GM13977 (cell line): ENCODE data around the gene TBC1D28.
"Not testable (repeated sequence)": the region's sequence is repeated elsewhere in the genome, so short reads cannot be mapped to it uniquely, and the experiment has no call there.

Experiments
- DNase-seq: peaks from one replicate; pipeline ENCODE4 v3.0.0; 2012; ENCODE audit warnings: low spot score
- in situ Hi-C: fragments of 300-500 bp; cut with MboI; formaldehyde crosslinking; loops from one replicate; pipeline ENCODE4 v1.12.0; 2022; ENCODE audit warnings: low sequenced_read_pairs, low pct_unique_long_range_greater_than_20kb, mixed read lengths, inconsistent platforms; ENCODE audit not compliant: unreplicated experiment

The TBC1D28 gene

DNA sequence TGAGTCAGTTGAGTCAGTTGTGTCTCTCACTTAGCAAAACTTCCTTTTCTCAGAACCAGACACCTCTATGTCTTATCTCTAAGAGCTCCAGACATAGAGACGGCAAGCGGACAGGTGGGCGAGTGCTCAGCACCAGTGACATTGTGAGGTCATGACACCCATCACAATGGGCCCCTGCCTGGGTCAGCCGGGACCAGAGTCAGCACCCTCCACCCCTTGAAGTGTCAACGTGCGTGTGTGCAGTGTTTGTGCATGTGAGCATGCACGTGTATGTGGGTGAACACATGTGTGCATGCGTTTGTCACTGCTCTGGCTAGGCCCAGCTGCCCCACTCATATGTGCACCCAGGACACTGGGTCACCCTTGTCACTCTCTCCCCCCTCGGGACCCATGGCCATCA, at the start of gene TBC1D28:
Gene TBC1D28 (minus strand): TSS at position 101 of the 400 bp plus-strand sequence. CDS start 3,039 bp downstream, outside the sequence.
- DNase-seq, in situ Hi-C loops: not testable (repeated sequence)

DNA sequence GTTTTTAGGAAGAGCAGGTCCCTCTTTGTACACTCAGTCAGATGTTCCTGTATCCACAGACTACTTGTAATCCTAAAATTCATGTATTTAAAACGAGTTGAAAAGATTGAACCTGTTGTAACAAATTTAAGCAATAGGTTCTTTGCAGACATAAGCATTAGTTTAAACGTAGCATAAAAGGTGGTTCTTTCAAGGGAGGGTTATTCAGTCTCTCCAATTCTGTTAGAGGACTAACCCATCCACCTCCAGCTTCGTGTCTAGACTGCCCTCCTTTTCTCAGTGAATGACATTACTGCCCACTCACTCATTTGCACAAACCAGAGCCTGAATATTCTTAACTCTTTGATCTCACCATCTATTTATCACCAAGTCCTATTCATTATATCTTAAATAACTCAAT, 38.5 kb upstream of the TBC1D28 start:
- DNase-seq, in situ Hi-C loops: not testable (repeated sequence)

DNA sequence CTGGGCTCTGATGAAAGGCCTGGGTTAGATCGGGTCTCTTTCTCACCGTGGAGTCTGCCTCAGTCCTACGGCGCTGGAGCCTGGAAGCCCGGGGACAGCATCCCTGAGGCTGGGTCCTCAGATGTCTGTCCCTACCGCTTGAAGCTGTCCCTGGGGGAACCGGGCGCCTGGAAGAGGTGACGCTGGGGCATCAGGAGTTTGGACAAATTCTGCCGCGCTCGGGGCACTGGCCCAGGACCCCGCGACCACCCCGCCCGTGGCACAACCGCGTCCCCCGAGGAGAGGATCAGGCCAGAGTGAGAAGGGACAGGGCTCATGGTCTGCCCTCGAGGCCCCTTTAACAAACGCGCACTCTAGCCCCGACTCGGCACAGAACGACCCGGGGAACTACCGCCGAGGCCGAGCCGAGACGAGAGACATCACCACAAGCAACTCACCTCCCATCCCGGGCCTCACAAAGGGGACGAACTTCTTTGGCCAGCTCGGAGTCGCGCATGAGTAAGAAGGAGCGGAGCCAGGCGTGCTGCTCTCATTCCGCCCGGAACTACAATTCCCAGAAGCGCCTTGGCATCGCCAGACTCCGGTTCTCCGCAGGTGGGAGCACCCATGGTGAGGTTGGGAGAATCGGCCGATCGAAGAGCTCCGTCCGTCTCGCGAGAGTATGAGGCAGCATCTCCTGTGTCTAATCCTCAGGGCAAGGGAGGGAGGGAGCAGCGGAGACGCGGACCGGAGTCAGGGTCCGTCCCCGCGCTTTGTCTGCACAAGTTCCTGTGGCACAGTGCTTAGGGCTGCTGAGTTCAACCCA, 37.8 kb upstream of the TBC1D28 start, which contains the start of gene FOXO3B:
Gene FOXO3B (minus strand): TSS at position 548 of the 805 bp plus-strand sequence. CDS start 663 bp downstream, outside the sequence.
- DNase-seq = peak; percentile 64
- in situ Hi-C loops = not testable (repeated sequence)

DNA sequence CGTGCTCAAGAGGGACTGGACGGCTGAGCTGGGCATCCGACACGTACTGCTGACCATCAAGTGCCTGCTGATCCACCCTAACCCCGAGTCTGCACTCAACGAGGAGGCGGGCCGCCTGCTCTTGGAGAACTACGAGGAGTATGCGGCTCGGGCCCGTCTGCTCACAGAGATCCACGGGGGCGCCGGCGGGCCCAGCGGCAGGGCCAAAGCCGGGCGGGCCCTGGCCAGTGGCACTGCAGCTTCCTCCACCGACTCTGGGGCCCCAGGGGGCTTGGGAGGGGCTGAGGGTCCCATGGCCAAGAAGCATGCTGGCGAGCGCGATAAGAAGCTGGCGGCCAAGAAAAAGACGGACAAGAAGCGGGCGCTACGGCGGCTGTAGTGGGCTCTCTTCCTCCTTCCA, 33.2 kb upstream of the TBC1D28 start:
- DNase-seq, in situ Hi-C loops: not testable (repeated sequence)

DNA sequence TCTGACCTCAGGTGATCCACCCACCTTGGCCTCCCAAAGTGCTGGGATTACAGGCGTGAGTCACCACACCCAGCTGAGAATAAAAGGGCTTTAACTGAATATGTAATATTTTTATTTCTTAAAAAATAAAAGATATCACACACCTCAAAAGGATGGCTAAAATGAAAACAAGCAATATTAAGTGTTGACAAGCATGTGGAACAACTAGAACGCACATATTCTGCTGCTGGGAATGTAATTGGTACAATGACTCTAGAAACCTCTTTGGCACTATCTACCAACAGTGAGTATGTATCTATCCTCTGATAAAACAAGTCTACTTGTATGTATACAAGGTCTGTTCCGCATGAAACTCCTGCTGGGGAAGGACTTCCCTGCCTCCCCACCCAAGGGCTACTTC, 32.7 kb upstream of the TBC1D28 start:
- DNase-seq, in situ Hi-C loops: not testable (repeated sequence)

DNA sequence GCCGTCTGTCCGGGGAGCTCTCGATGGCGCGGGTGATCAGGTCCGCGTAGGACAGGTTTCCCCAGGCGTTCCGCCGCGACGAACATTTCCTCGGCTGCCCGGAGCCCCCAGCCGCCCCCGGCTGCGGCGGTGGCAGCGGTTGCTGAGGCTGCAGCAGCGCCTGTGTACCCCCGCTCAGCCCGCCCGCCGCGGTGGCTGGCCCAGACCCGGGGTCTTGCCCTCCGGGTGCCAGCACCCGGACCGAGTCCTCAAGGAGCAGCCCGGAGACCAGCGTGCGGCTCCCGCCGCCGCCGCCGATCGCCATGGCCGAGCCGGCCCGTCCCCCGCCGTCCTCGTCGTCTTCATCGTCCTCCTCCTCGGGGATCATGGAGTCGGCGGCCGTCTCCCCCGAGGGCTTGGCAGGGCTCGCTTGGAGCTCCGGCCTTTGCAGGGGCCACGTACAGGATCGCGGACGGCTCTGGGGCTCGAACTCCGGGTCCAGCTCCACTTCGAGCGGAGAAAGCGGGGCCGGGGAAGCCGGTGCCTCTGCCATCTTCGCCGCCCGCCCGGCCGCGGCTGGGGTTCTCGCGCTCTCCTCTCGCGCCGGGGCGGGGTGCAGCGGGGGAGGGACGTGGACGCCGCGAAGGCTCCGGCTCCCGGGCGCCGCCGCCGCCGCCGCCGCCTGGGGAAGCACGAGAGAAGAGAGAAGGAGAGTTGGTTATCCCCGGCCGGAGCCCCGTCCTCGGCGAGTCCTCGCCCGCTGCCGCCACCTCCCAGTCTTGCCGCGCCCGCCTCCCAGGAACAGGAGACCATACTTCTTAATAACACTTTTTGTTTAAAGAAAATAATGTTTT, 28.4 kb upstream of the TBC1D28 start:
- DNase-seq, in situ Hi-C loops: not testable (repeated sequence)

DNA sequence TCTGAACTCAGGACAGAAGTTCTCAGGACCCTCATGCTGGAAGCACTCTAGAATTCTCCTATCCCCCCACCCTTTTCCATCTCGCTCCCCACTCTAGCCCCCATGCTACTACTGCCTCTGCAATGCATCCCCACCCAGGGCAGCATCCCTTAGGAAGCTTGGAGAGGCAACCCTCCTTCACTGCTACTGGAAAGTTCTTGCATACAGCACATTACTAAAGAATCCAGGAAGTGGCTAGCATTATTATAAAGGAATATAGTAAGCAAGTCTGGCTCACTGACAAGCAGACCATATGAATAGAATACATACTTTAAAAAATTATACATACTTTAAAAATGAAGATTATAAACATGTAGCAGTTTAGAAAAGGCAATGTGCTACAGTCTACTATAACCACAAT, 24.4 kb upstream of the TBC1D28 start:
- DNase-seq, in situ Hi-C loops: not testable (repeated sequence)

DNA sequence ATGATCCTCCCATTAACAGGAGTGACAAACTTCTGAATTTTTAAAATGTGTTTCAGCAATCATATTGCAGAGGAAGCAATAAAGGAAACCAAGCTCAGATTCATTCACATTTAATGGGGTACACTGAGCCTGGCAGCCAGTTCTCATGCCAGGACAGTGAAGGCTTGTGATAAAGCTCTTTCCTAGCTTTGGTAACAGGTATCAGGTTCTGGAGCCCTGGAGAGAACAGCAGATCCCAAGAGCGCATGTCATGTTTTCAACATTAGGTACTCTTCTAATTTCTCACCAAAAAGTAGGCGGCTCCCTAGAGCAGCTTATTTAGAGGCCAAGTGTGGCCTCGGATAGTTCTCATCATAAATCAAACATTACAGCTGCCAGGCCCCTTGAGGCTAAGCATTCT, 23.3 kb upstream of the TBC1D28 start:
- in situ Hi-C loops, DNase-seq: not testable (repeated sequence)

DNA sequence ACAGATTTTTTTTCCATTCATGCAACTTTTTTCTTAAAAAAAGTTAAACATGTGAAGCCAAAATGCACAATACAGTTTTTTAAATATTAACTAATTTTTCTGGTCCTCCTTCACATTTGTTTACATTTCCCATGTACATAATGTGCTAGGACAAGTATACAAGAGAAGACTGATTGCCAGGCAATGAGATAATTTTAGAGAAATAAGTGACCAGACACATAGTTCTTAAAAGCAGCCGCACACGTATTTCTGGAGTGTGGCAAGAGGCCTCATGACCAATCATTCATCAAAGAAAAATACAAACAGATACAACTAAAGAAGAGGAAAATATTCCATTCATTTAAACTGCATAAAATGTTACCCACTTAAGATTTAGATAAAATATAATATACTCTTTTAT, 22.1 kb upstream of the TBC1D28 start:
- in situ Hi-C loops, DNase-seq: not testable (repeated sequence)

DNA sequence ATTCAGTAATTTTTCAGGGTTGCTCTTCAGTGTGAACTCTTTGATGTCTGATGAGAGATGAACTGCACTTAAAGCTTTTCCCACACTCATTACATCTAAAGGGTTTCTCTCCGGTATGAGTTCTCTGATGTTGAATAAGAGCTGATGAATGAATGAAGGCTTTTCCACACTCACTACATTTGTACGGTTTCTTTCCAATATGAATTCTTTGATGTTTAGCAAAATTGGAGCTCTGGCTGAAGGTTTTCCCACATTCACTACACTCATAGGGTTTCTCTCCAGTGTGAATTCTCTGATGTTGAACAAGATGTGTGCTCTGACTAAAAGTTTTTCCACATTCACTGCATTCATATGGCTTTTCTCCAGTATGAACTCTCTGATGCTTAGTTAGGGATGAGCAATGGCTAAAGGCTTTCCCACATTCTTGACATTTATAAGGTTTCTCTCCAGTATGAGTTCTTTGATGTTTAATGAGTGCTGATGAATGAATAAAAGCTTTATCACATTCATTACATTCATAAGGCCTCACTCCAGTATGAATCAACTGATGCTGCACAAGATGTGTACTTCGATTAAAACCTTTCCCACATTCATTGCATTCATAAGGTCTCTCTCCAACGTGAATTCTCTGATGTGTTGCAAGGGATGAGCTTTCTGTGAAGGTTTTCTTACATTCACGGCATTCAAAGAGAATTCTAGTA, 17.9 kb upstream of the TBC1D28 start:
- in situ Hi-C loops, DNase-seq: not testable (repeated sequence)

DNA sequence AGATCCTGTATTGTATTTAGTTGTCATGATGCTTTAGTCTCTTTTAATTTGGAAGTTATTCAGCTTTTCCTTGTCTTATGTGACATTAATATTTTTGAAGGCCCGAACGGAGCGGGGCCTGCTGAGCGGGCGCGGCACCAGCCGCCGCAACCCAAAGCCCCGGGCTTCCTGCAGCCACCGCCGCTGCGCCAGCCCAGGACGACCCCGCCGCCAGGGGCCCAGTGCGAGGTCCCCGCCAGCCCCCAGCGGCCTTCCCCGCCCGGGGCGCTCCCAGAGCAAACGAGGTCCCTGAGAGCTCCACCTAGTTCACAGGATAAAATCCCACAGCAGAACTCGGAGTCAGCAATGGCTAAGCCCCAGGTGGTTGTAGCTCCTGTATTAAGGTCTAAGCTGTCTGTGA, 5.9 kb upstream of the TBC1D28 start:
- DNase-seq, in situ Hi-C loops: not testable (repeated sequence)

DNA sequence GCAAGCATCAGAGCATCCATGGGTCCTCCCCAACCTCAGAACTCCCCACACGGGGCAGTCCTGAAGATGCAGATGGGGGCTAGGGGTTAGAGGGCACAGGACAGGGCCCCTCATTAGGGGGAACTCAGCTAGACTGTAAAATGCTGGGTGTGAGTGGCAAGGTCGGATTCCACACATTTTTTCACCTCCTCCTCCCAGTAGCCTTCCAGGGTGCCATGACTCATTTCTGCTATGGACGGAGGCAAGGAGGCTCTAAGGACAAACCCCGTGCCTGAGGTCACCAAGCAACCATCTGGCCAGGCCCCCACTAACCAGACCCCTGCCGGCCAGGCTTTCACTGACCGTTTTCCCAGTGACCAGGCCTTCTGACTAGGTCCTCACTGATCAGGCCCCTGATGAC, 1.1 kb downstream of the TBC1D28 start:
- DNase-seq, in situ Hi-C loops: not testable (repeated sequence)

DNA sequence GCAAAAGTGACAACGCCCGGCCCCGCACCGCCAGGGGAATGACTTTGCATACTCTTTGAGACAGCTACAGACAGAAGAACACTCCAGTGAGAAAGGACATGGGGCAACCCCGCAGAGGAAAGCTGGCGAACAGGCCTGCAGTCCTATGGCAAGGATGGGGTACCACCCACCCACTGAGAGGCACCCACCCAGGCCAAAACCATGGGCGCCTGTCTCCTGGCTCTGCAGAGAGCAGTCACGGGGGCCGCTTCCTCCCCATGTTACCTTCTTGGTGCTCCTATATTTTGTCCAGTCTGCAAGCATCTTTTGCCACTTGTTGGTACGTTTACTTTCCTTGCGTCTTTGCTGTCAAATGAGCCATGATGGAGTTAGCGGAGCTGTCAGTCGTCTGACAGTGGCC, 5.8 kb downstream of the TBC1D28 start:
- in situ Hi-C loops, DNase-seq: not testable (repeated sequence)

DNA sequence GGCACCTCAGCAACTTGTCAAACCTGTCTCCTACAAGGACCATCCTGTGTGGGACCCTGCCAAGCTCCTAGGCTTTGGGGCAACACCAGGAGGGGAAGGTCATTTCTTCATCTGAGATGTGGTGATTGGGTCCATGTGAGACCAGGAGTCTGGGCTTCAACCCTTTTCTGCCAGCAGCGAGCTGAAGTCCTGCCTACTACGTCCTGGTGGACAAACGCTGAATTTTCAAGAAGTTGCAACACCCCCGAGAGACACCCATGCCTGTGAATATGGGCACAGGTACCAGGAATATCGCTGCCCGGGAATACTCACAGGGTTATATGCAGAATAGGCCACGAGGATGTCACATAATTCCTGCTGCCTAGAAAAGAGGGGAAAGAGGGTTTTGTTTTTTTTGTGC, 8.0 kb downstream of the TBC1D28 start:
- DNase-seq = not testable (repeated sequence)

DNA sequence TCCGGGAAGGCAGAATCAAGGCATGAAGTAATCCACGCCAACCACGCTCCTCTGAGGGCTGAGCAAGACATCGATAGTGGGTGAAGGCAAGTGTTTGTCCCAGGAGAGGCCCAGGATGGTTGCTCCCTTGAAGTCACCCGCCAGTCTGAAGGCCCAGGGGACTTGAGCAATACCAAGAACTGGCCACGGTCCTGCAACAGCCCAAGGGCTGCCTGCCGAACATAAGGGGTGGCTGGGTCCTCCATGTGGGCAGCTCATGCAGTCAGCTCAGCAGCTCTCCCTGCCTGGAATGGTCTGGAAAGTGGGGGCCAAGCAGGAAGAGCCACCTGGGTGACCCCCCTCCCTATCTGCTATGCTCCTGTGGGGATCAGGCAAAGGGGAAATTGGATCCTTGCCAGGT, 8.4 kb downstream of the TBC1D28 start:
- DNase-seq, in situ Hi-C loops: not testable (repeated sequence)

More for the DNA sequence above, 8.0 kb downstream of the TBC1D28 start:
- in situ Hi-C loops = not testable (repeated sequence)

DNA sequence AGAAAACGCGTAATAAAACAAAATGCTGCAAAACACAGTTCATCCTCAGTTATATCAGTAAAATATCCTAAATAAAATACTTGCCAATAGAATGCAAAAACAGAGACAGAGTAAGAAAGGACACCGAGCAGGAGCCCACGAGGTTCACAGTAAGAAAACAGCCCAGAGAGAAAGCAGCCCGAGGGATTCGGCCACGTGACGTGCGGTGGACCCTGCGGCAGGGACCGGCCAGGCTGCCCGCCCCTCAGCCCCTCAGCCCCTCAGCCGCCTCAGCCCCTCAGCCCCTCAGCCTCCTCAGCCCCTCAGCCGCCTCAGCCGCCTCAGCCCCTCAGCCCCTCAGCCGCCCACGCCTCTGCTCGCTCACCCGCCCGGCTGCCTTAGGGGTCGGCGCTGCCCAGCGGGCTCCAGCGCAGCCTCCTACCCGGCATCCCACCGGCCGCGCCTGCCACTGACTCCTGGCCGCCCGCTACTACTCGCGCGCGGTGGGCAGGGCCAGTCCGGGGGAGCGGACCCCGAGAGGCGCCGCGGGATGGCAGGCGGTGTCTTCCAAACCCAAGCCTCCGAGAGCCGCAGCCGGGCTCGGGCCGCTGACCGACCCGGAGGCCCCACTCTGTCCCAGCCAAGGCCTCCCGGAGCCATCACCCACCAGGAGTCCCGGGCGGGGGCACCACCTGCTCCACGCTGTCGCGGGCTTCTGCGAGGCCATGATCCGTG, 9.5 kb downstream of the TBC1D28 start:
- in situ Hi-C loops, DNase-seq: not testable (repeated sequence)
